ENCODE results near the gene GRIP2. TPM values are rescaled to one million over a fixed set of nuclear protein-coding genes. Genes with fewer than 3 reads are reported as not detected.

The GRIP2 gene
- total RNA-seq, 2 experiments from 2014 or later = not detected

DNA sequence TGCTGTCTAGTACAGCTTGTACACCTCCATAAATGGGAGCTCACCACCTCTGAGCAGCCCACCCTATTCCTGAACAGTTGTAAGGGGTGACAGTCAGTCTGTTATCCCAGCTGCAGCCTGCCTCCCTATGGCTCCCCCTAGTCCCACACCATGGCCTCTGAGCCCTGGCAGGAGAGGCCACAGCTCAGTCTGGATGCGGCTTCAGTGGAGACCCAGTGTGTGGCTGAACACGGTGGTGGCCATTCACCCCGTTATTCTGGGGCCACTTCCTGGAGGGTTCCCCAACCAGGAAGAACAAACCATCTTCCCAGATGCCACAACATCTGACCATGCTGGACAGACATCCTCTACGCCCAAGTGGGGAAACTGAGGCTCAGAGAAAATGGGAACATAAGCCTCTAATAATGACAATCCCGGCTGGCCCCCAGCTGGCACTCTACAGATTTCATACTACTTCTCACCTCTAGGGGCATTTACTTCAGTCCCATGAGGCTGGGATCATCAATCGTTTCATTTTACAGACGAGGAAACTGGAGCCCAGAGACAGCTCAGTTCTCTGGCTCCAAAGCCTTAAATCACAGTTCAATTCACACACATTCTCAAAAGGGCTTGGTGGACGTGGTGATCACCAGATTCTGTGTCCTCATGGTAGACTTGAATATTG is 9.2 kb upstream of the GRIP2 start:
- Histone ChIP-seq H3K9me2 (ENCODE audit: insufficient read depth, low read length) (no peaks in the 10 kb centered on the region), H4K20me1 (ENCODE audit: insufficient read depth, low read length) (no peaks in the 10 kb centered on the region), H2AFZ (ENCODE audit: low read length) (no peak overlapping the region), H3K36me3 (ENCODE audit: insufficient read depth, low read length) (no peaks in the 10 kb centered on the region), H3K4me1 (ENCODE audit: insufficient read depth, low read length, poor library complexity, severe bottlenecking) (no peaks in the 10 kb centered on the region), H3K79me2 (ENCODE audit: insufficient read depth, low read depth, low read length) (no peaks in the 10 kb centered on the region), H3K9me3 (ENCODE audit: low read length) (no peaks in the 10 kb centered on the region), H3K4me2 (ENCODE audit: low read length) (no peak overlapping the region), H3K27ac (ENCODE audit: low read depth, low read length, poor library complexity, severe bottlenecking) (no peak overlapping the region), H3K4me3 (ENCODE audit: low read depth, low read length, poor library complexity, severe bottlenecking) (no peak overlapping the region)
- ChIA-PET POLR2A (interaction anchor here (0.6 kb wide), 1 partner anchor 659 kb away, joined by 4 read pairs; no protein-coding TSS in a partner anchor), CTCF (ENCODE audit: unreplicated experiment) (interaction anchor here (0.5 to 0.8 kb wide), 2 partner anchors 11 to 40 kb away, joined by 4 to 20 read pairs; no protein-coding TSS in a partner anchor)
- no TSS peak for BruUV-seq (replicated peaks)
- DNase-seq (ENCODE audit: low spot score) = peak; percentile 40
- intact Hi-C loops (cut with micrococcal nuclease; ENCODE audit: unreplicated experiment) = loop anchor here (1.0 kb wide), 1 partner anchor 40 kb away; no protein-coding TSS in a partner anchor
- TF ChIP-seq, protein P1, sequence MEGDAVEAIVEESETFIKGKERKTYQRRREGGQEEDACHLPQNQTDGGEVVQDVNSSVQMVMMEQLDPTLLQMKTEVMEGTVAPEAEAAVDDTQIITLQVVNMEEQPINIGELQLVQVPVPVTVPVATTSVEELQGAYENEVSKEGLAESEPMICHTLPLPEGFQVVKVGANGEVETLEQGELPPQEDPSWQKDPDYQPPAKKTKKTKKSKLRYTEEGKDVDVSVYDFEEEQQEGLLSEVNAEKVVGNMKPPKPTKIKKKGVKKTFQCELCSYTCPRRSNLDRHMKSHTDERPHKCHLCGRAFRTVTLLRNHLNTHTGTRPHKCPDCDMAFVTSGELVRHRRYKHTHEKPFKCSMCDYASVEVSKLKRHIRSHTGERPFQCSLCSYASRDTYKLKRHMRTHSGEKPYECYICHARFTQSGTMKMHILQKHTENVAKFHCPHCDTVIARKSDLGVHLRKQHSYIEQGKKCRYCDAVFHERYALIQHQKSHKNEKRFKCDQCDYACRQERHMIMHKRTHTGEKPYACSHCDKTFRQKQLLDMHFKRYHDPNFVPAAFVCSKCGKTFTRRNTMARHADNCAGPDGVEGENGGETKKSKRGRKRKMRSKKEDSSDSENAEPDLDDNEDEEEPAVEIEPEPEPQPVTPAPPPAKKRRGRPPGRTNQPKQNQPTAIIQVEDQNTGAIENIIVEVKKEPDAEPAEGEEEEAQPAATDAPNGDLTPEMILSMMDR (conservative IDR thresholded peaks at IDR 0.05; ENCODE audit: low read length) = peak; percentile 71
- TF ChIP-seq EZH2phosphoT487 (IDR thresholded peaks at IDR 0.05; ENCODE audit: borderline replicate concordance, low read depth, low read length) = no peak

DNA sequence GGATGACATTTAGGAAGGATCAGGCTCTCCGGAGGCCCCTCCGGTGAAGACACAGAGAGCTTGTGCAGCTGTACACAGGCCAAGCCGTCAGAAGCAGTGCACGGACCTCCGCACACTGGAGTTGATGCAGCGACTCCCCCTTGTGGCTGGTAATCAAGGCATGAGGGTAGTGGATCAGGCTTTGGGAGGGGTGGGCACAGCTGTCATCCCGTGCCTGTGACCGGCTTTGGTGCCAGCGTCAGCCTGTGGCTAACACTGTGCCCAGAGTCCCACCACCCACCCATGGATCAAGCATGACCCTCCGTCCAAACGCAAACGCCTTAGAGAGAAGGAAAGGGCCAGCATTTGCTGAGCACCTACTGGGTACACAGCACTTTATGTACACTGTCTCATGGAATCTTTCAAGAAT is 8.2 kb upstream of the GRIP2 start:
- H3K9me3 ChIP-seq (ENCODE audit: low read length) = no peaks in the 10 kb centered on the region
- no peaks in the 10 kb centered on the region for H3K36me3 ChIP-seq (ENCODE audit: insufficient read depth, low read length)
- TF ChIP-seq EZH2phosphoT487 (IDR thresholded peaks at IDR 0.05; ENCODE audit: borderline replicate concordance, low read depth, low read length) = no peak
- TF ChIP-seq, protein P1 (conservative IDR thresholded peaks at IDR 0.05; ENCODE audit: low read length) = peak; percentile 80
- no peak overlapping the region for H2AFZ ChIP-seq (ENCODE audit: low read length)
- no peak overlapping the region for H3K27ac ChIP-seq (ENCODE audit: low read depth, low read length, poor library complexity, severe bottlenecking)
- CTCF ChIA-PET (ENCODE audit: unreplicated experiment) = no interaction called here
- DNase-seq (ENCODE audit: low spot score) = peak; percentile 61
- intact Hi-C loops (cut with micrococcal nuclease; ENCODE audit: unreplicated experiment) = loop anchor here (1.0 kb wide), 2 partner anchors 287 to 345 kb away; no protein-coding TSS in a partner anchor
- POLR2A ChIA-PET = no interaction called here
- H3K9me2 ChIP-seq (ENCODE audit: insufficient read depth, low read length) = no peaks in the 10 kb centered on the region
- H3K79me2 ChIP-seq (ENCODE audit: insufficient read depth, low read depth, low read length) = no peaks in the 10 kb centered on the region
- H4K20me1 ChIP-seq (ENCODE audit: insufficient read depth, low read length) = no peaks in the 10 kb centered on the region
- no peaks in the 10 kb centered on the region for H3K4me1 ChIP-seq (ENCODE audit: insufficient read depth, low read length, poor library complexity, severe bottlenecking)
- no peak overlapping the region for H3K4me2 ChIP-seq (ENCODE audit: low read length)
- no TSS peak for BruUV-seq (replicated peaks)
- no peak overlapping the region for H3K4me3 ChIP-seq (ENCODE audit: low read depth, low read length, poor library complexity, severe bottlenecking)

DNA sequence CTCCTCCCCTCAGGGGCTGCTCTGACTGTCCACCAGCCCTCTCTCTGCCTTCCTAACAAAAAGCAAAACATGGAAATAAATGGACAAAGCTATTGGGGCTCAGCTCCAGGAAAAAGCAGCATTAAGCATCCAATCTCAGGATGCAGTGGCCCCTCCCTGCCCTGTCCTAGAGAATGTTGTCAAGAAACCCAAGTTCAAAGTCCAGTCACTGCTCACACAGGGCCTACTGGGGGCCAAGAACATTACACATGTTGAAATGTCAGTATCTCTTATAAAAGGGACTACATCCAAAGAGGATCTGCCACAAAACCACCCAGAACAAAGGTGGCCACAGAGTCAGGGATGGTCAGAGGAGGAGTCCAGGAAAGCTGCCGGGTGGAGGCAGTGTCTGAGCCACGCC is 7.6 kb upstream of the GRIP2 start:
- no TSS peak for BruUV-seq (replicated peaks)
- POLR2A ChIA-PET = no interaction called here
- TF ChIP-seq, protein P1 (conservative IDR thresholded peaks at IDR 0.05; ENCODE audit: low read length) = no peak
- no peak for TF ChIP-seq EZH2phosphoT487 (IDR thresholded peaks at IDR 0.05; ENCODE audit: borderline replicate concordance, low read depth, low read length)
- no peaks in the 10 kb centered on the region for H3K9me3 ChIP-seq (ENCODE audit: low read length)
- intact Hi-C loops (cut with micrococcal nuclease; ENCODE audit: unreplicated experiment) = loop anchor here (1.0 kb wide), 2 partner anchors 286 to 344 kb away; no protein-coding TSS in a partner anchor
- H3K79me2 ChIP-seq (ENCODE audit: insufficient read depth, low read depth, low read length) = no peaks in the 10 kb centered on the region
- H3K36me3 ChIP-seq (ENCODE audit: insufficient read depth, low read length) = no peaks in the 10 kb centered on the region
- H2AFZ ChIP-seq (ENCODE audit: low read length) = no peak overlapping the region
- no peaks in the 10 kb centered on the region for H4K20me1 ChIP-seq (ENCODE audit: insufficient read depth, low read length)
- no peaks in the 10 kb centered on the region for H3K4me1 ChIP-seq (ENCODE audit: insufficient read depth, low read length, poor library complexity, severe bottlenecking)
- H3K4me2 ChIP-seq (ENCODE audit: low read length) = no peak overlapping the region
- H3K9me2 ChIP-seq (ENCODE audit: insufficient read depth, low read length) = no peaks in the 10 kb centered on the region
- no peak overlapping the region for H3K27ac ChIP-seq (ENCODE audit: low read depth, low read length, poor library complexity, severe bottlenecking)
- no peak for DNase-seq (ENCODE audit: low spot score)
- CTCF ChIA-PET (ENCODE audit: unreplicated experiment) = no interaction called here
- H3K4me3 ChIP-seq (ENCODE audit: low read depth, low read length, poor library complexity, severe bottlenecking) = no peak overlapping the region

Measured in OCI-LY7 (cell line).